ENCODE results near the gene PPFIA3.

DNA sequence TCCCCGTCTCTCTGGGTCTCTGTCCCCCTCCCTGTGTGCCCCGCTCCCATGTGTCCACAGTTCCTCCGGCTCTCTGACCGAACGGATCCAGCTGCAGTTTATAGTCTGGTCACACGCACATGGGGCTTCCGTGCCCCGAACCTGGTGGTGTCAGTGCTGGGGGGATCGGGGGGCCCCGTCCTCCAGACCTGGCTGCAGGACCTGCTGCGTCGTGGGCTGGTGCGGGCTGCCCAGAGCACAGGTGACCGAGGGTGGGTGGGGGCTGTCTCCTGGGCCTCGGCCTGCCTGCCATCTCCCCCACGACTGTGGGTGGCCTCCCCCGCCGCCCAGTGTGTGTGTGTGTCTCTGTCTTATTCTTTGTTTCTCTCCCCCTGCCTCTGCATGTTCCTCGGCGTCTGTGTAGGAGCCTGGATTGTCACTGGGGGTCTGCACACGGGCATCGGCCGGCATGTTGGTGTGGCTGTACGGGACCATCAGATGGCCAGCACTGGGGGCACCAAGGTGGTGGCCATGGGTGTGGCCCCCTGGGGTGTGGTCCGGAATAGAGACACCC, 48.6 kb downstream of the PPFIA3 start:
- TF ChIP-seq, protein P1, sequence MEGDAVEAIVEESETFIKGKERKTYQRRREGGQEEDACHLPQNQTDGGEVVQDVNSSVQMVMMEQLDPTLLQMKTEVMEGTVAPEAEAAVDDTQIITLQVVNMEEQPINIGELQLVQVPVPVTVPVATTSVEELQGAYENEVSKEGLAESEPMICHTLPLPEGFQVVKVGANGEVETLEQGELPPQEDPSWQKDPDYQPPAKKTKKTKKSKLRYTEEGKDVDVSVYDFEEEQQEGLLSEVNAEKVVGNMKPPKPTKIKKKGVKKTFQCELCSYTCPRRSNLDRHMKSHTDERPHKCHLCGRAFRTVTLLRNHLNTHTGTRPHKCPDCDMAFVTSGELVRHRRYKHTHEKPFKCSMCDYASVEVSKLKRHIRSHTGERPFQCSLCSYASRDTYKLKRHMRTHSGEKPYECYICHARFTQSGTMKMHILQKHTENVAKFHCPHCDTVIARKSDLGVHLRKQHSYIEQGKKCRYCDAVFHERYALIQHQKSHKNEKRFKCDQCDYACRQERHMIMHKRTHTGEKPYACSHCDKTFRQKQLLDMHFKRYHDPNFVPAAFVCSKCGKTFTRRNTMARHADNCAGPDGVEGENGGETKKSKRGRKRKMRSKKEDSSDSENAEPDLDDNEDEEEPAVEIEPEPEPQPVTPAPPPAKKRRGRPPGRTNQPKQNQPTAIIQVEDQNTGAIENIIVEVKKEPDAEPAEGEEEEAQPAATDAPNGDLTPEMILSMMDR (IDR thresholded peaks at IDR 0.05; ENCODE audit: low read depth, low read length, missing input control) = no peak
- TF ChIP-seq TAF1 (conservative IDR thresholded peaks at IDR 0.05) = no peak
- TF ChIP-seq, protein P2, sequence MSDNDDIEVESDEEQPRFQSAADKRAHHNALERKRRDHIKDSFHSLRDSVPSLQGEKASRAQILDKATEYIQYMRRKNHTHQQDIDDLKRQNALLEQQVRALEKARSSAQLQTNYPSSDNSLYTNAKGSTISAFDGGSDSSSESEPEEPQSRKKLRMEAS (IDR thresholded peaks at IDR 0.05) = no peak

Data from liver (tissue), 3 donors.